Stimulated activated CD4-positive, alpha-beta T cell treated with anti-CD3 and anti-CD28 coated beads, Interleukin-2, amount 100 ng/mL, for 24 hours (primary cell): ENCODE results near the gene GPA33.

Experiments used
- DNase-seq, 2 donors: peaks; one replicate each; pipeline ENCODE4 v3.0.0-alpha.2; 2020

GPA33 gene

DNA sequence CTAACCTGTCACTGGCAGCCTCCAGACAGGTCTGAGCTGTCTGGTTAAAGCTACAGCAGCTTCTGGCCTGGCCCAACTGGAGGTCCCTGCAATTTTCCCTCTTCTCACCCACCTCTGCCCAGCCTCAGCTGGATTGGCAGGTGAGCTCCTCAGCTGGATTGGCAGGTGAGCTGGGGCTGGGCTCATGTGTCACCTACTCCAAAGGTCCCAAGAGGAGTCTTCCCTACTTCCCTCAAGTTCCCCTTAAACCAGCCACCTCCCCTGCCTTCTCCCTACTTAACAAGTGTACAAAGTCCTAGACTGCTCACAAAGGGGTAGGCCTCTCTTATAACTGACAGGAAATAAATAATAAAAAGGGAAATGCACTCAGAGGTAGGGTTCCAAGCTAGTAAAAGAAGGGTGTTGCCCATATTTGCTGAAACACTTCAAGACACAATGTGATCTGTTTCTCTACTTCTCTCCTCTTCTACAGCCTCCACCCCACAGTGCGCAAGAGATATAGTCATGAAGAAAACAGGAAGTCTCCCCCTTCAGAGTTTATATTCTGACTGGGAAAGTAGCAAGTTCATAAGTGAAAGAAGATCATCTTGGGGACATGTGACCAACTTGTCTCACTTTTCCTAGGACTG lies at the start of gene GPA33:
GPA33 (minus strand) TSS at position 64 of the 629 bp plus-strand sequence. CDS start 90 bp downstream, outside the sequence.
- no peak for DNase-seq

GRCh38 chr1:167138703-167139102 lies 48.5 kb upstream of the GPA33 start:
- no peak for DNase-seq

DNA sequence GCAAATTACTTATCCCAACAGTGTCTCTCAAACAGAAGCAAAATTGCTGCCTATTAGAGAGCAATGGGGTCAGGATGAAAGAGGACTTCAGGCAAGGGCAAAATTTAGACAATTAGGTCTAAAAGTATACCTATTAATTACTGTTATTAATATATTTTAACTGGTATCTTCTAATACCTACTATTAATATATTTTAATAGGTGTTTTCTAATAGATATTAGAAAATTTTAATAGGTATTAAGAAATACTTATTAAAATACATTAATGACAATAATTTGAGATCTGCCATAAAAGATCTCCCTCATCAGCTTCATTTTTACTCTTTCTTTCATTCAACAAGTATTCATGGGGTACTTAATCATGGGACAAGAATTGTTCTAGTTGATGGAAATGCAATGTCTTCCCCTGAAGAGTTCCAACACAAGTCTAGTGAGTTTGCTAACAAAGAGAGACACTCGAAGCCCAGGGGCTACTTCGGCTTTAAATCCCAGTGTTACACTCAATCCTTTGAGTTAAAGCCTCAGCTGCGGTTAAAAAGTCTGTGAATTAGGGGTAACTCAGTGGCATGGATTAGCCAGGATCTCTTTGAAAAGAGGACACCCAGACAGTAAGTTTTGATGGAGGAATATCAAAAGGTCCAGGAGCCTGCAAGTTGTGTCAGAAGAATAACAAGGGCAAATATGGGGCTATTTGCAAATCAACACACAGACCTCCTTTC lies 47.8 kb upstream of the GPA33 start:
- DNase-seq, result no peak

DNA sequence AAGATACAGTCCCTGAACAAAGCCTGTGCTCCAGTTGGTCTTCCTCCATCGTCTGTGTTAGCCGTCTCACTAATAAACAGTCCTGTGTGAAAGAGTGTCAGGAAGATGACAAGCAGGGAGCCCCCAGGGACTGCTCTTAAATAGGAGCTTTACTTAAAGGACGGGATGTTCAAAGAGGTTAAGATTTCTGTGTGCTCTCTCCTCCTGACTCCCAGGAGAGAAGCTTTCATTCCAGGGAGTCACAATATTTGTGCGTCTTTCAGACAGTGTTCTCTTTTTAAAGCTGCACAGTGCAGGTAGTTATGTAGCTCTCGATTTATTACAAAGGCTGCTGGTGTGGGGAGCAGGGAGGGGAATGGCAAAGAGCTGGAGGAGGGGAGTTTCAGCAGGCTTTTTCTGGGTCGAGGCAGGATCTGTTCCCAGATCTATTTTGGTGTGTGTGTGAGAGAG lies 47.2 kb upstream of the GPA33 start:
- DNase-seq, result no peak

DNA sequence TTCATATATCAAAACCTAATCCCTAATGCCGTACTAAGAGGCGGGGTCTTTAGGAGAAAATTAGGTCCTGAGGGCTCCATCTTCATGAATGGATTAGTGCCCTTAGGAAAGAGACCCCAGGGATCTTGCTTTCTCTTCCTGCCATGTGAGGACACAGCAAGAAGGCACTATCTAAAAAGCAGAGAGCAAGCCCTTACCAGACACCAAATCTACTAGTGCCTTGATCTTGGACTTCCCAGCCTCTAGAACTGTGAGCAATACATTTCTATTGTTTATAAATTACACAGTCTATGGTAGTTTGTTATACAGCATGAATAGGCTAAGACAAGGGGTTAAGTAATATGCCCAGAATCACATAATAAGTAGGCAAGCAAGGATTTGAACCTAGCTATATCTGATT lies 46.6 kb upstream of the GPA33 start:
- no peak for DNase-seq

DNA sequence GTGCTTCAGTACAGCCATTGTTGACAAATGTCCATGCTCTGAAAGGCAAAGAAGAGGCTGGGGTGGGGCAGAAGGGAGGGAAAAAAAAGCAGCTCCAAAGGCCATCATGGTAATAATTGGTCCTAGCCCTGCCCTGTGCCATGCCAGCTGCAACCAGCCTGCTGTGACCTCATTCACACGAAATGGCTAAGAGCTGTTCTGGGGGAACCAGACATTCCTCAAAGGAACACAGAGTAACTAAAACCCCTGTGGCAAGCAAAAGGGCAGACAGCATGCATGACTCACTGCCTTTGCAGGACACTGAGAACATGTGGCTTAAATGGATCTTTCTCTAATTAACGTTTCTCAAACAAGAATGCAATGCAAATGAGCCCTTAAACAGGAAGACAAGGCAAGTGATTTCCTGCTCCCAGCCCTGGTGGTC lies 46.0 kb upstream of the GPA33 start:
- no peak for DNase-seq

GRCh38 chr1:167135281-167135840 lies 45.2 kb upstream of the GPA33 start:
- DNase-seq, result no peak

DNA sequence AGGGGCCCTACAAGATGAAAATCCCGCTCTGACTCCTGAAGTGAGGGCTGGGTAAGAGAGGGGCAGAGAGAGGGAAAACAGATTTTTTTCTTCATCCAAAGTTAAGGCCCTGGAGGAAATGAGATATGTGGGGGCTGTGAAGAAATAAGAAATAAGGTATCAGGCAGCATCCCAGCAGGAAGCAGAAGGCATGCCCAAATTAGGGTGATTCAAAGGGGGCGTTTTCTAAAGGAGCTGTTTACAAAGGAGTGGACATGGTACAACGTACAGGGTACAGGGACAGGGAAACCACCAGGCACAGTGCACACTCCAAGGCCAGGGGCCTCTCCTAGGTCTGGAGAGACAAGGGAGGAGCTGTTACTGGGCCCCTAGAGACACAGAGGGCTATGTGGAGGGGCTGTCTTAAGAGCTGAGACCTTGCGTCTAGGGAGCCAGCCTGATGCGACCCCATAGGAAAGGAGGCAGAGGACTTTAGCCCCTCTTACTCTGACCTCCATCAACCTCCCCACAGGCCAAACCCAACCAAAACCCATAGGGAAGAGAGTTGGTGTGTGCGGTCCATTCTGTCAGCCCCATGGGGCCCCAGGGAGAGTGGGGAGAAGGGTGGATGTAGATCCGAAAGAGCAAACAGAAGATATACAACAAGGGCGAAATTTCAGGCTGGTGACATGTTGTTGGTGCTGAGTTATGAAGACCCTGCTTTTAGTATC lies 42.3 kb upstream of the GPA33 start:
- no peak for DNase-seq

DNA sequence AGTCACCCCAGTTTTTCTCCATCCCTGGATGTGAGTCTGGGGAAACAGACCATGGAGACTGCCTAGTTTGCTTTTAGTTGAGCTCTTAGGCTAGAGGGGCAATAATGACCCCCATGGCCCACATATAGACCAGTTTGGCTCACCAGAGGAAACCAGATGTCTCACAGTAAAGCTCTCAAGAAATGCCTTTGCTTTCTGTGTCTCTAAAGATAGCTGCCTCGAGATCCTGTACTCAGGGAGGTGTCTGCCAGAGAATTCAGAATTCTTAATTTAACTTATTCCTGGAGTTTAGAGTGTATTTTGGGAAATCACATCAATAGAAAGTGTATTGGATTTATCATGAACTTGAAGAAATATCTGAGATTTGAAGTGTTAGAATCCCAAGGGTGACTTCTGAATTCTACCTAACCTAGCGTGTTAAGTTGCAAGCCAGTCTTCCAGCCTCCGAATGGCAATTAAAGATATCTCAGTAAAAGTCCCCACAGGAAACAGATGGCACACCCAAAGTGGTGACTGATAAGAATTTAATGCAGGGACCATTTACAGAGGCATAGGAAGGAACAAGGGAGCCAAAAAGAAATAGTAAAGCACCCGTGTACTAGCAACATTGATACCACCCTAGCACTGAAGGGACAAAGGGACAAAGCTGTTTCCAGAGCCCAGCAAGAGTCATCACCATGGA lies 40.8 kb upstream of the GPA33 start:
- no peak for DNase-seq

DNA sequence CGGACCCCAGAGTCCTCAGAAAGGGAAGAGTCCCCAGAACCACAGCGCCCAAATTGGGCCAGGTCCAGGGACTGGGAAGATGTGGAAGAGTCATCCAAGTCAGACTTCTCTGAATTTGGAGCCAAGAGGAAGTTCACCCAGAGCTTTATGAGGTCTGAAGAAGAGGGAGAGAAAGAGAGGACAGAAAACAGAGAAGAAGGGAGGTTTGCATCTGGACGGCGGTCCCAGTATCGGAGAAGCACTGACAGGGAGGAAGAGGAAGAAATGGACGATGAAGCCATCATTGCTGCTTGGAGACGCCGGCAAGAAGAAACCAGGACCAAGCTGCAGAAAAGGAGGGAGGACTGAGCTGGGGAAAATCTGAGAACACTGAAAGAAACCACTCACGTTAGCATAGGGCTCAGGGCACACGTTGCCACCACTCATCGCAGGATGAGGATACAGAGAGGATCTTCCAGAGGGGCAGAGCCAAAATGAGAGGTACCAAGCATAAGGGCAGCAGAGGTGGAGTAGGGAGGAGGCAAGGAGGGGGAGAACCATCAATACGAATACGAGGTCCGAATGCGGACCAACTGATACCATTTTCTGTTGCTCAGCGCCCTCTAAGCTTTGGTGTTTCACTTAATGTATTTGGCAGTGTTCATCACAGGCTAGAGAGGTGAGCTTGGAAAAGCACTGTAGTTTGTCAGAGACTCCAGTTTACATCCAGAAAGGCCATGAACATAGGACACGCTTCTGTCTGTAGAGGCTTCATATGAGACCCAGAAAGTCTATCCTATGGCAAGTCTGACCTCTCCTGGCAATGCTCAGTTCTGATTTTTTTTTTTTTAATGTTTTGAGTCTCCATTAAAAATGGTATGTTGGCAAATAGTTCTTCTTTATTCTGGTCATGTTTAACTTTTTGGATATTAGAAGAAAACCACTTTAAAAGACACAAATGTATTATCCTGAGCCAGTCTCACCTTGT lies 38.4 kb upstream of the GPA33 start:
- DNase-seq, result no peak

DNA sequence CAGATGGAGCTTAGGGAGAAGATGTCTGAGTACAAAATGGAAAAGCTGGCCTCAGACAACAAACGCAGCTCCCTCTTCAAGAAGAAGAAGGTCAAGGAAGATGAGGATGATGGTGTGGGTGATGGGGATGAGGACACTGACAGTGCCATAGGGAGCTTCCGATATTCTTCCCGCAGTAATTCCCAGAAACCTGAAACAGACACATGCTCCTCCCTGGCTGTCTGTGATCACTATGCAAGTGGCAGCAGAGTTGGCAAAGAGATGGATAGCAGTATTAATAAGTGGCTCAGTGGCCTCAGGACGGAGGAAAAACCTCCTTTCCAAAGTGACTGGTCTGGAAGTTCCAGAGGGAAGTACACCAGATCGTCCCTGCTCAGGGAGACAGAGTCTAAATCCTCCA lies 37.5 kb upstream of the GPA33 start:
- no peak for DNase-seq

GRCh38 chr1:167127236-167127635 lies 37.1 kb upstream of the GPA33 start:
- no peak for DNase-seq

DNA sequence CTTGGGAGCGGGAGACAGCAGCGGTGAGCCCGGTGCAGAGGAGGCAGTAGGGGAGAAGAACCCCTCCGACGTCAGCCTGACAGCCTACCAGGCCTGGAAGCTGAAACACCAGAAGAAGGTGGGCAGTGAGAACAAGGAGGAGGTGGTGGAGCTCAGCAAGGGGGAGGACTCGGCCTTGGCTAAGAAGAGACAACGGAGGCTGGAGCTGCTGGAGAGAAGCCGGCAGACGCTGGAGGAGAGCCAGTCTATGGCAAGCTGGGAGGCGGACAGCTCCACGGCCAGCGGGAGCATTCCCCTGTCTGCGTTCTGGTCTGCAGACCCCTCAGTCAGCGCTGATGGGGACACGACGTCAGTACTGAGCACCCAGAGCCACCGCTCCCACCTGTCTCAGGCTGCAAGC lies 36.6 kb upstream of the GPA33 start:
- no peak for DNase-seq

DNA sequence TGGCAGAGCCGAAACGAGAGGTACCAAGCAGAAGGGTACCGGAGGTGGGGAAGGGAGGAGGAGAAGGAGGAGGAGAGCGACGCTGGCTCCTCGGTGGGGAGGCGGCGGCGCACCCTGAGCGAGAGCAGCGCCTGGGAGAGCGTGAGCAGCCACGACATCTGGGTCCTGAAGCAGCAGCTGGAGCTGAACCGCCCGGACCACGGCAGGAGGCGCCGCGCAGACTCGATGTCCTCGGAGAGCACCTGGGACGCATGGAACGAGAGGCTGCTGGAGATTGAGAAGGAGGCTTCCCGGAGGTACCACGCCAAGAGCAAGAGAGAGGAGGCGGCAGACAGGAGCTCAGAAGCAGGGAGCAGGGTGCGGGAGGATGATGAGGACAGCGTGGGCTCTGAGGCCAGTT lies 36.1 kb upstream of the GPA33 start:
- DNase-seq, result no peak

- no peak for DNase-seq
Measured at GRCh38 chr1:167122568-167122967, 32.4 kb upstream of the GPA33 start.

GRCh38 chr1:167122121-167122480 lies 31.9 kb upstream of the GPA33 start:
- DNase-seq, result no peak

DNA sequence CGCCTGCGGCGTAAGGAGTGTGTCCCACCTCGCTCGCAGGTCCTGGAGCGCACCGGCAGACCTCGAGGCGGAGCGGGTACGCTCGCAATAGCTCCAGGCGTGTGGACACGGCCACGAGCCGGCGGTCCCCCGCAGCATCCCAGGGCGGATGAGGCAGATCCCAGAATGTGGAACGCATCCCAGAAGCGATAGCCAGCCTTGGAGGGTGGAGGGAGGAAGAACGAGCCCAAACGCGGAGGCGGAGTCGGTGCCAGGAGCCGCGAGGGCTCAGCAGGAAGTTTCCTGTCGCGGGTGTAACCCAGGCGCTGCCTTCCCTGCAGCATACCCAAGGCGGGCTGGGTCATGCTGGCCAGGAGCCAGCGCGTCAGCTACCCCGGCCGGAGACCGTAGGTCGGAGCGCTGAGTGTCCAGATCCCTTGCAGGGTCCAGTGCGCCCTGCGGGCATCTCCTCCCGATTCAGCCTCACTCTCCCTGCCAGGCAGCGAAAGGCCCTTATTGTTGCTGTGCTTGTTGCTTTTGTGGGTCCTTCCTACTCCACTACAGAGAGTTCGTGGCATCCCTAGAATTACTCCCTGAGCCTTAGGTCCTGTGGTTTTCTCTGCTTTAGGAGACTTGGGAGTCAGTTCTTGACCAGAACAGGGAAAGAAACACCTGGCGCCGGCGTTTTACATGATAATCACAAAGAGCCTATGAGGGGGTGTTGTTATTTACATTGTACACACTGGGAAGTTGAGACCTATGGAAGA lies 31.4 kb upstream of the GPA33 start:
- DNase-seq, result peak; percentile 38 to 47

- DNase-seq, result peak in 1 of 2 donors; percentile 18
Measured at GRCh38 chr1:167120899-167121298, 30.7 kb upstream of the GPA33 start.

- no peak for DNase-seq
Measured at GRCh38 chr1:167119696-167120095, 29.5 kb upstream of the GPA33 start.

GRCh38 chr1:167118188-167118587 lies 28.0 kb upstream of the GPA33 start:
- DNase-seq, result no peak

DNA sequence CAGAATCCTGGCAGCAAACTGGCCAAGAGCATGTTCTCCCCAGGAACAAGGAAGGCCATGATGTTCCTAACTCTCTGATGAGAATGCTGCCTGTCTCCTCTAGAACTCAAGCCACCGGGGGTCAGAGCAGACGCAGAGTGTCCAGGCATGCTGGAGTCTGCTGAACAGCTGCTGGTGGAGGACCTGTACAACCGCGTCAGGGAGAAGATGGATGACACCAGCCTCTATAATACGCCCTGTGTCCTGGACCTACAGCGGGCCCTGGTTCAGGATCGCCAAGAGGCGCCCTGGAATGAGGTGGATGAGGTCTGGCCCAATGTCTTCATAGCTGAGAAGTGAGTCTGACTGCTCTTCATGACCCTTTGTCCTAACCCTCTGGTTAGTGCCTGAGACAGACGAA lies 27.0 kb upstream of the GPA33 start:
- no peak for DNase-seq
